ENCODE data around the gene CT45A1. TPM values are rescaled to one million over a fixed set of nuclear protein-coding genes. Genes with fewer than 3 reads are reported as not detected.
"Not testable (repeated sequence)": the region's sequence is repeated elsewhere in the genome, so short reads cannot be mapped to it uniquely, and the experiment has no call there.

CT45A1 gene, protein sequence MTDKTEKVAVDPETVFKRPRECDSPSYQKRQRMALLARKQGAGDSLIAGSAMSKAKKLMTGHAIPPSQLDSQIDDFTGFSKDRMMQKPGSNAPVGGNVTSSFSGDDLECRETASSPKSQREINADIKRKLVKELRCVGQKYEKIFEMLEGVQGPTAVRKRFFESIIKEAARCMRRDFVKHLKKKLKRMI
- total RNA-seq (ENCODE audit: low replicate concordance), result not detected in 2 replicates

DNA sequence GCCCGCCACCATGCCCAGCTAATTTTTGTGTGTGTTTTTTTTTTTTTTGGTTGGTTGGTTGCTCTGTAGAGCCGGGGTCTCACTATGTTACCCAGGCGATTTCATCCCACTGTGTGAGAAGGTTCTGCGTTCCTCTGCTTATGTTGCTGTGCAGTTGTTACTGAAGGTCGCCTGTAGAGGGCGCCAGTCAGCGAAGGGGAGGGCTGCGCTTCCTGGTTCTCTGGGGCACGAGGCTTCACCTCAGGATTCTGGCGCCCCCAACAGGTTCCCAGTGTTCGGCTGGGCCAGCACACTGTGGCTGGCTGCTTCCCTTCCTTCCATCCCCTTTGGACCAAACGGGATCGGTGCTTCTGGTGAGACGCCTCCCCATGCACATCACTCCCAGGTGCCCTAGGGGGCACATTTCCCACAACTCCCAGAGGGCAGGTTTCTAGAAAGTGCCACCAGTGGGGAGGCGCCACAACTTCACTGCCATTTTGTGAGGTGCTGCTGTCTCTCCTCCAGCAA, at the start of gene CT45A1:
Gene CT45A1 (plus strand): TSS at position 457 of the 507 bp plus-strand sequence. CDS start 5,302 bp downstream, outside the sequence.
- not testable (repeated sequence) for DNase-seq (ENCODE audit: low read depth); H3K4me3 ChIP-seq (ENCODE audit: low read depth, low read length)

DNA sequence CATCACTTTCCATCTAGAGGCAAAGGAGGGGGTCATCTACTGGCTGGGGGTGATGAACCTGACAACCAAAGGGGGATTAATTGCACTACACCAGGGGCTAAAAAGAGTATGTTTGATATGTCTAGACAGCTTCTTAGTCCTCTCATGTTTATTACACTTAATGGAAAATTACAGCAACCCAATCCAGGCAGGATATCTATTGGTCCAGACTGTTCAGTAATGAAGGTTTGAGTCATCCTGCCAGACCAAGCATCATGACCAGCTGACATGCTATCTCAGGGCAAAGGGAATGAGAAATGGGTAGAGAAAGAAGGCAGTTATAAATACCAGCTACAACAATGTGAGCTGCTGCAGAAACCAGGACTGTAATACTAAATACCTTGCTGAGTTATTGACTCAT, 40.5 kb upstream of the CT45A1 start:
- DNase-seq (ENCODE audit: low read depth); H3K4me3 ChIP-seq (ENCODE audit: low read depth, low read length): not testable (repeated sequence)

DNA sequence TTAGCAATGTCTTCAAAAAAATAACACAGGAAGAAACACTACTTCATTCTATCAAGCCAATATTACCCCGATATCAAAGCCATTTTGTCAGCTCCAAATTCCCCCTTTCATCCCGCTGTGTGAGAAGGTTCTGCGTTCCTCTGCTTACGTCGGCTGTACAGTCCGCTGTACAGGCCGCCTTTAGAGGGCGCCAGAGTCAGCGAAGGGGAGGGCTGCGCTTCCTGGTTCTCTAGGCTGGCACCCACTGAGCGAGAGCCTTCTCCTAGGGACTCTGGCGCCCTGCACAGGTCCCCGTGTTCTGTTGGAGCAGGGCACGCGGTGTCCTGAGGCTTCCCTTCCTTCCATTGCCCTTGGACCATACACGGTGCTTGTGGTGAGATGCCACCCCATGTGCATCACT, 25.3 kb upstream of the CT45A1 start:
- no peak overlapping the region for H3K4me3 ChIP-seq (ENCODE audit: low read depth, low read length)
- TF ChIP-seq, protein P1, sequence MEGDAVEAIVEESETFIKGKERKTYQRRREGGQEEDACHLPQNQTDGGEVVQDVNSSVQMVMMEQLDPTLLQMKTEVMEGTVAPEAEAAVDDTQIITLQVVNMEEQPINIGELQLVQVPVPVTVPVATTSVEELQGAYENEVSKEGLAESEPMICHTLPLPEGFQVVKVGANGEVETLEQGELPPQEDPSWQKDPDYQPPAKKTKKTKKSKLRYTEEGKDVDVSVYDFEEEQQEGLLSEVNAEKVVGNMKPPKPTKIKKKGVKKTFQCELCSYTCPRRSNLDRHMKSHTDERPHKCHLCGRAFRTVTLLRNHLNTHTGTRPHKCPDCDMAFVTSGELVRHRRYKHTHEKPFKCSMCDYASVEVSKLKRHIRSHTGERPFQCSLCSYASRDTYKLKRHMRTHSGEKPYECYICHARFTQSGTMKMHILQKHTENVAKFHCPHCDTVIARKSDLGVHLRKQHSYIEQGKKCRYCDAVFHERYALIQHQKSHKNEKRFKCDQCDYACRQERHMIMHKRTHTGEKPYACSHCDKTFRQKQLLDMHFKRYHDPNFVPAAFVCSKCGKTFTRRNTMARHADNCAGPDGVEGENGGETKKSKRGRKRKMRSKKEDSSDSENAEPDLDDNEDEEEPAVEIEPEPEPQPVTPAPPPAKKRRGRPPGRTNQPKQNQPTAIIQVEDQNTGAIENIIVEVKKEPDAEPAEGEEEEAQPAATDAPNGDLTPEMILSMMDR (IDR thresholded peaks at IDR 0.05; ENCODE audit: insufficient read depth, low read length), result no peak
- DNase-seq (ENCODE audit: low read depth), result no peak

DNA sequence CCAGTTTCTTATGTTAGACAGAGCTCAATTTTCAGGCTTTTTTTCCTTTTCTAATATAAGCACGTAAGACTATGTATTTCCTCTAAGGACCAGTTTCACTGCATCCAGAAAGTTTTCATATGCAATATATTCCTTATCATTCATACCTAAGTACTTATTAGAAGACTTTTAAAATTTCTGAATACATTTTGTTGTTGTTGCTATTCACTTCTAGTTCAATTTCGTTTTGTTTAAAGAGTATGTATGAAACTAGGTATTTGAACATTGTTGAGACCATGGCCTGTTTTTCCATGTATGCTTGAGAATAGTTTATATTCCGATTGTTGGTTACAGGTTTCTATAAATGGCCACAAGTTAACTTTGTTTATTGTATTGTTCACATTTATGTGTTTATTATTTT, 18.0 kb upstream of the CT45A1 start:
- H3K4me3 ChIP-seq (ENCODE audit: low read depth, low read length), result no peak overlapping the region
- TF ChIP-seq, protein P1 (IDR thresholded peaks at IDR 0.05; ENCODE audit: insufficient read depth, low read length), result no peak
- DNase-seq (ENCODE audit: low read depth), result no peak

DNA sequence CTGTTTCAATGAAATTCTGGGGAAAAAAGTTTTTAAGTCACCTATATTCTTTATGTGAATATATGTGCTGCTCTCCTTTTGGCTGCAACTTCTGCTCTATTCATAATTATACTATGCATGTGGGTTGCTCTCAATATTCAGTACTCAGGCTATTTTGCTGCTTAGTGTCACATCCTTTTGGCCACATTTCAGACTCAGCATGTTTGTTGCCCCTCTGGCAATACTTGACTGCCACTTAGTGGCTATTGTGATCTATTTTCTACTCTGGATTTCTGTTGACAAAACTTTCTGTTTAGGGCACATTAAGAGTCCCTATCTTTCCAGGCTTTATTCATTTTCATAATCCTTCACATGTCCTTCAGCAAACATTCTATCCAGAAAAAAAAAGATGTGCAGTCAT, 15.8 kb upstream of the CT45A1 start:
- no peak overlapping the region for H3K4me3 ChIP-seq (ENCODE audit: low read depth, low read length)
- DNase-seq (ENCODE audit: low read depth), result no peak
- TF ChIP-seq, protein P1 (IDR thresholded peaks at IDR 0.05; ENCODE audit: insufficient read depth, low read length), result no peak

DNA sequence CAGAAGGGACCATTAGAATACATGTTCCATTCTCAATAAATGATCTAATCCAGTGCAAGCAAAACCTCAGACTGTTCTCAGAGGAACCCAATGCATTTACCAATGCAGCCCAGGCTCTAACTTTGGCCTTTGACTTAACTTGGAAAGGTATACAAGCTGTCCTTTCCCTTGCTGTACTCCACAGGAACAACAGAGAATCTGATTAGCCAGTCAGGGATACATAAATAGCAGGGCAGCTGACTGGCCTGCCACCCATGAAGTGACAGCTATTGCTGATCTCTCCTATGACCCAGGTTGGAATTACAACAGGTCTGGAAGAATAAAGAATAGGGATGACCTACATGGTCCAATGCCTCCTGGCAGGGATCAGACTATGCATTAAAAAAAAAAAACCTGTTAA, 14.5 kb upstream of the CT45A1 start:
- no peak for DNase-seq (ENCODE audit: low read depth)
- TF ChIP-seq, protein P1 (IDR thresholded peaks at IDR 0.05; ENCODE audit: insufficient read depth, low read length), result no peak
- no peak overlapping the region for H3K4me3 ChIP-seq (ENCODE audit: low read depth, low read length)

DNA sequence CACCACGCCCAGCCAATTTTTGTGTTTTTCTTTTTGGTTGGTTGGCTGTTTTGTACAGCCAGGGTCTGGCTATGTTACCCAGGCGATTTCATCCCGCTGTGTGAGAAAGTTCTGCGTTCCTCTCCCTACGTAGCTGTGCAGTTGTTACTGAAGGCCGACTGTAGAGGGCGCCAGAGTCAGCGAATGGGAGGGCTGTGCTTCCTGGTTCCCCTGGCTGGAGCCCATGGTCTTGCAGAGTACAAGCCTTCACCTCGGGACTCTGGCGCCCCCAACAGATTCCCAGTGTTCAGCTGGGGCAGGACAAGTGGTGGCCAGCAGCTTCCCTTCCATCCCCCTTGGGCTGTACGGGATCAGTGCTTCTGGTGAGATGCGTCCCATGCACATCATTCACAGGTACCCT, 5.6 kb upstream of the CT45A1 start:
- TF ChIP-seq, protein P1 (IDR thresholded peaks at IDR 0.05; ENCODE audit: insufficient read depth, low read length), result no peak
- DNase-seq (ENCODE audit: low read depth), result no peak
- H3K4me3 ChIP-seq (ENCODE audit: low read depth, low read length), result no peak overlapping the region

DNA sequence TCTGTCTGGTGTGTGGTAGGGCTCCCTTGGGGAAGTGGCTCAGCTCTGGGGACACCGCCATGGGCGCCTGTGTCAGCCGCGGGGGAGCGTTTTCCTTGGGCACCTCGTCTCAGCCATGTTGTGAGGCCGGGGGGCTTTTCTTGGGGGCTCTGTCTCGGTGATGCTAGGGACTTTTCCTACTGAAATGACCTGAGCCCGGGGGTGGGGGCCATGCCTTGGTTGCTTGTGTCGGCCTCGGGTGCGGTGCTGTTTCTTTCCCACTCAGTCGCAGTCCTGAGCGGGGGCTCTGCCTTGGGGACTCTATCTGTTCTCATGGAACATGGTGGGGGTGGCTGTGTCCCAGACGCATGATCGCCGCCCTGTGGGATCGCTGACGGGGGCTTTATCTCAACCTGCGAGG, 356 bp downstream of the CT45A1 start:
- DNase-seq (ENCODE audit: low read depth), result no peak
- no peak overlapping the region for H3K4me3 ChIP-seq (ENCODE audit: low read depth, low read length)
- TF ChIP-seq, protein P1 (IDR thresholded peaks at IDR 0.05; ENCODE audit: insufficient read depth, low read length), result no peak

DNA sequence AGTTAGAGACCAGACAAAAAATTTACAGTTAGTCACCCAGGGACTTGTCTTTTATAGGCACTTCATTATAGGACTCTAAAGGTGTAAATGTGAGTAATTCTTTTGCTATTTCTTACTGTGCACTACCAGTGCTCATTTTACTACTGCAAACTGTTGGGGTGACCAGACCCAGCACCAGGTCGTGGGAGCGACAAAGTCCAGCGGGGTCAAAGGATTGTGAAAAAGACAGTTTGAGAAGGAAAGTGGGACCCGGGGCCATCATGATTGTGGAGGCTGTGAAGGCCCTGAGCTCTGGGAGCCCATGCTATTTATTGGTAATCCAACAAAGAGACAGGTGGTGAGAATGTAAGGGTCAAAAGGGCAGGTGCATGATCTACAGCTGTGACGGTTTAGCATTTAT, 21.2 kb downstream of the CT45A1 start:
- not testable (repeated sequence) for H3K4me3 ChIP-seq (ENCODE audit: low read depth, low read length)

More for the DNA sequence above, 21.2 kb downstream of the CT45A1 start:
- DNase-seq (ENCODE audit: low read depth), result not testable (repeated sequence)
